T-helper 2 cell (primary cell): ENCODE measurements around the gene USP46.

ENCODE experiments used
- DNase-seq, 5 experiments: peaks; one replicate each; pipeline versions ENCODE4 v3.0.0 to v3.0.0-alpha.2; 2012 to 2022
- total RNA-seq, 2 donors: gene quantifications; one replicate each; lab custom pipeline; 2026; lab: John Stamatoyannopoulos, UW

The USP46 gene, protein sequence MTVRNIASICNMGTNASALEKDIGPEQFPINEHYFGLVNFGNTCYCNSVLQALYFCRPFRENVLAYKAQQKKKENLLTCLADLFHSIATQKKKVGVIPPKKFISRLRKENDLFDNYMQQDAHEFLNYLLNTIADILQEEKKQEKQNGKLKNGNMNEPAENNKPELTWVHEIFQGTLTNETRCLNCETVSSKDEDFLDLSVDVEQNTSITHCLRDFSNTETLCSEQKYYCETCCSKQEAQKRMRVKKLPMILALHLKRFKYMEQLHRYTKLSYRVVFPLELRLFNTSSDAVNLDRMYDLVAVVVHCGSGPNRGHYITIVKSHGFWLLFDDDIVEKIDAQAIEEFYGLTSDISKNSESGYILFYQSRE
- total RNA-seq: 36.8 to 71.1 reads per million in 2 donors

DNA sequence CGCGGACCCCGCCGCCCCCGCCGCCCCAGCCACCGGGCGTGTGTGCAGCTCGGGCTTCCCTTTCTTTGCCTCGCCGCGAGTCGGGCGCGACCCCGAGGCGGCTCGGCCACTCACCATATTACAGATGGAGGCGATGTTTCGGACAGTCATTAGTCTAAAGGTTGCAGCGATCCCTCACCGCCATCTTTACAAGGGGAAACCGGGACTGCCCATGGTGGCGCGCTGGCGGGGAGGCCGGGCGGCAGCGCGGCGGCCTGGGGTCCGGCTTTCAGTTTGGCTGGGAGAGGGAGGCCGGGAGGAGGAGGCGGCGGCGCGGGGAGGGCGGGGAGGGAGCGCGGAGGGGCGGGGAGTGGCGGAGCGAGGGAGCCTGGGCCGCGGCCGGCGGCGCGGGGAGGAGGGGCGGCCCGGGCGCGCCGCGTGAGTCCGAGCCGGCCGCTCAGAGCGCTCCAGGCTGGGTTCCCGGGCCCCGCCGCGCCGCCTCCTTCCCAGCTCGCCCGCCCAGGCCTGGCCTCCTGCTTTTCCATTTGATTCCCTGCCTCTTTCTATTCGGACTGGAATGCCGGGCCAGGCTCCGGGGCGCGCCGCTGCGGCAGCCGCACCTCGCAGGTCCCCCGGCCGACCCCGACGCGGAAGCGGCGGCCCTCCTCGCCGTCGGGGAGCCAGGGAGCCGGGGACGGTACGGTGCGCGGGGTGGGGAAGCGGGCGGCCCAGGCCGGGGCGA is at the start of gene USP46:
Gene USP46 (minus strand): TSS at position 301 of the 721 bp plus-strand sequence. CDS start 151 bp downstream, at position 150.
- DNase-seq: peak; percentile 17 to 66 (median 39)

DNA sequence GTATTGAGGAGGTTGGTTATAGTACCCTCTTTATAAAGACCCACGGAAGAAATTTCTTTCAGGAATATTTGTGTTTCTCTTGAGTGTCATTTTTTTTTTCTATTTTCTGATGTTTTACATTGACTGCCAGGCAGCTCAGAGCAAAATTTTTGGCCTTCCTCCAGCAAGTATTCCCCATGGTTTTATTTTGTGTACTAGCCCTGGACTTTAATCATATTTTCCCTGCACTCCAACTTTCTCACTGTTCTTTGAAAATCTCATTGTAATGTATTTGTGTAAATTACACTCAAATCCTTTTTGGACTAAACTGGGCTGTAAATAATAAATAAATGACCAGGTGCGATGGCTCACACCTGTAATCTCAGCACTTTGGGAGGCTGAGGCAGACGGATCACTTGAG is 45.6 kb upstream of the USP46 start:
- DNase-seq: no peak

DNA sequence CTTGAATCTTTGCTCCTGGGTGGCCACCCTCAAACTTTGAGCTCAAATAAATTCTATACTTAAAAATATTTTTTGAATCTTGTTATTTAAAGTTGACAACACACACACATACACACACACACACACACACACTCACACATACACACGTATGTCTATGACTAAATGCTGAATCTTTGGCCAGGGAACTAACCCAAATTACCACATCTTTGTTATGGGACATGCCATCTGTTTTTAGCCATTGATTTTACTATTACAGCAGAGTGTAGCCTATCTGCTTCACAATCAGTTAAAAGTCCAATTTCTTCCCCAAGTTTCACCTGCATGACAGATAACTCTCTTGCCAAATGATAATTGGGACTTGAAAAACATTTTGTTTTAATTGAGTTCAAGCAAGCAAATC is 45.0 kb upstream of the USP46 start:
- no peak for DNase-seq

GRCh38 chr4:52701207-52701606 is 42.1 kb upstream of the USP46 start:
- no peak for DNase-seq

DNA sequence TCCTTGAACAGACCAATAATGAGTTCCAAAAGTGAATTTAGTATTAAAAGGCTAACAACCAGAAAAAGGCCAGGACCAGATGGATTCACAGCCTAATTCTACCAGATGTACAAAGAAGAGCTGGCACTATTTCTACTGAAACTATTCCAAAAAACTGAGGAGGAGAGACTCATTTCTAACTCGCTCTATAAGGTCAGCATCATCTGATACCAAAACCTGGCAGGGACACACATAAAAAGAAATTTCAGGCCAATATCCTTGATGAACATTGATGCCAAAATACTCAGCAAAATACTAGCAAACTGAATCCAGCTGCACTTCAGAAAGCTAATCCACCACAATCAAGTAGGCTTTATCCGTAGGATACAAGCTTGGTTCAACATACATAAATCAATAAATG is 35.8 kb upstream of the USP46 start:
- DNase-seq: no peak

- DNase-seq: no peak
Measured at GRCh38 chr4:52693492-52693891, 34.4 kb upstream of the USP46 start.

GRCh38 chr4:52689096-52689495 is 30.0 kb upstream of the USP46 start:
- DNase-seq: no peak

DNA sequence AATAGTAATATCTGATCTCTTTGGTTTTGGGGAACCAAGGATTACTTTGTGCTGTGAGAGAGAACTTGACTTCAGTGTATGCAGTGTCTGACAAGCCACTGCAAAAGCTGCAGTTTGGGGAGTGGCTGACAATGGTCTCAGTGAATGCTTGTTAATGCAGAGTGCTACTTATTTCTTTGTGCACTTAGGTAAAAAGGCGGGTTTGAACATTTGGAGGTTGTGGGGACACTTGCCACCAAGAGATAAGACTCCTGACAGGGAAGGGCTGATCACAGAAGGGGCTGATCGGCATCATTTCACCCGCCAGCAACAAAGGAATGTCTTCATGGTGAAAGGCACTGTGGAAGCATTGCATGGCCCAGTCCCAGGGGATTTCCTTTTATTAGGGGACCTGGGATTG is 28.6 kb upstream of the USP46 start:
- DNase-seq: no peak

GRCh38 chr4:52685316-52685715 is 26.2 kb upstream of the USP46 start:
- no peak for DNase-seq

GRCh38 chr4:52684896-52685295 is 25.8 kb upstream of the USP46 start:
- DNase-seq: no peak

DNA sequence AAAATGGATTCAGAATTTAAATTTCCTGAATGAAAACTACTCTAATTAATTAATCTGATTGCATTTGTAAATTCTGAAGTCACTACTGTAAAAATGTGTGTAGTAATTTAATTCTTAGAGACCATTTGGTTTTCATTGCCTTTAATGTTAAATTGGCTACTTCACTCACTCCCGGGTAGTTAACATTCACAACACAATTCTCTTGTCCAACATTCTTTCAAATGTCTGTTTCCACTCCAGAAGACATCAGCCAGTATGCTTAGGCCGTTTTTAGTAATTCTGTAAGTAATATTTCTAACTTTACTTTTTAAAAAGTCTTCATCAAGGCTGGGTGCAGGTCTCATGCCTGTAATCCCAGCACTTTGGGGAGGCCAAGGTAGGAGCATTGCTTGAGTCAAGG is 21.3 kb upstream of the USP46 start:
- no peak for DNase-seq

- no peak for DNase-seq
Measured at GRCh38 chr4:52676536-52676935, 17.4 kb upstream of the USP46 start.

DNA sequence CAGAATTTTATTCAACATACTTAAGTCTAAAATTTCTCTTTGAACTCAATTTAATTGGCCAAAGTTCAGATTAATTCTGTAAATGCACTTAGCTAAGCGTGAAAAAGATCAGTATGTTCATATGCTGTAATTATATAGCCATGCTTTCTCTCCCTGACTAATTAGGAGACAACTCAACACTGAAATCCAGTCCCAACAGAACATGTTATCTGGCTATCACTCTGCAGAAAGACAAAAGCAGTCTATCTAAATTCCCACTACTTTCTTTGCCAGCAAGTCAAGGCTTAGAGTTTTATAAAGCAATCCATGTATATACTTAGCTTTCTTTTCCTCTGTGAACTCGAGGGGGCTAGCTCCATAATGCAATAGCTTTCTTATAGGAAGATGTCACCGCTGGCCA is 16.0 kb upstream of the USP46 start:
- no peak for DNase-seq

GRCh38 chr4:52670739-52671138 is 11.6 kb upstream of the USP46 start:
- DNase-seq: no peak

DNA sequence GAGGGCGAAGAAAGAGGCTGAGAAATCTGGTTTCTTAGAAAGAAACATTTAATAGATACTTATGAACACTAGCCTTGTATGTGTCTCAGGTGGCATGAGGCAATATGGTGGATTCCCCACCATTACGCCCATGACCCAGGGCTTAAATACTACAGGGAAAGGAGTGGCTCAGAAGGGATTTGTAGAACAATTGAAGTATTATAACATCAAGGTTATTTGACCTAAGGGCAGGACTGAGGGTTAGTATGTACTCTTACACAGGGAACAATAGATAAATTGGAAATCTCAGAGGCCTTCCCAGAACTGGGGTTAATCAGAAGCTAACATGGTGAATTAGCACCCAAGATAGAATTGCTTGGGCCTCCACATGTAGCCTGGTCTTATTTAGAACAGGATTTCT is 11.0 kb upstream of the USP46 start:
- no peak for DNase-seq

- peak in 1 of 5 experiments; percentile 33 for DNase-seq
Measured at GRCh38 chr4:52665592-52665991, 6.5 kb upstream of the USP46 start.

DNA sequence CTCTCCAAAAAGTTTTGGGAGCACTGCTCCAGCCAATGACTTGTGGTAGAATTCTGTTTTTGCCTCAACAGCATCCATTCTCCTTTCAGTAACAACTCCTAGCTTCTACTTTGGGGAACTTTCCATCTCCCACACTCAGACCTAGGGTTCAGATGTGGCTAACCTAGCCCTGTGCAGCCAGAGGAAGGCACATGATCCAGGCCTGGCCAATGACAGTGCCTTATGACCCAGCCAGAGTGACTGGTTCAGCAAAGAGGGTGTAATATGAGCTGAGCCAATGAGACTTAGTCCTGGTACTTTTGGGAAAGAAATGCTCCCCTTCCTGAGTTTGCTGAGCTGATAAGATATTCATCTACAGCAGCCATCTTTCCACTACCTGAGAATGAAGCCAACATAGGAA is 5.4 kb upstream of the USP46 start:
- DNase-seq: no peak

- DNase-seq: no peak
Measured at GRCh38 chr4:52661966-52662690, 3.0 kb upstream of the USP46 start.

GRCh38 chr4:52660643-52661042 is 1.5 kb upstream of the USP46 start:
- no peak for DNase-seq

GRCh38 chr4:52659722-52660261 is 691 bp upstream of the USP46 start:
- peak in 2 of 5 experiments; percentile 5 to 20 for DNase-seq

GRCh38 chr4:52658641-52659000 is 480 bp downstream of the USP46 start:
- peak in 1 of 5 experiments; percentile 8 for DNase-seq

GRCh38 chr4:52657618-52658501 is 1.2 kb downstream of the USP46 start:
- no peak for DNase-seq
